ENCODE data around the gene SLC25A12.

DNA sequence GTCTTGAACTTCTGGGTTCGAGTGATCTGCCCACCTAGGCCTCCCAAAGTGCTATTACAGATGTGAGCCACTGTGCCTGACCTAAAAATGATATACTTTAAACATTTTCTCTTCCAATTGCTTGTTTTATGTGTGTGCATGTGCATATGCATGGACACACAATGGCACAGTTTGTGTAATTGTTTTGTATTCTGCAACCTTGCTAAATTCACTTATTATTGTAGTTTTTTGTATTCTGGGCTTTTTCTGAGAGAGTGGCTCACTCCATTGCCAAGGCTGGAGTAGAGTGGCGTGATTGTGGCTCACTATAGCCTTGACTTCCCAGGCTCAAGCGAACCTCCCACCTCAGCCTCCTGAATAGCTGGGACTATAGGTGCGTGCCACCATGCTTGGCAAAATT is 36.3 kb upstream of the SLC25A12 start:
- TF ChIP-seq CTCF (IDR thresholded peaks at IDR 0.05; ENCODE audit: low read depth, low read length, poor library complexity, severe bottlenecking) (no peak), EZH2phosphoT487 (IDR thresholded peaks at IDR 0.05; ENCODE audit: borderline replicate concordance, low read length) (no peak)
